GM12878 (cell line): ENCODE results near the gene TIPRL. TPM values are rescaled to one million over a fixed set of nuclear protein-coding genes. Genes with fewer than 3 reads are reported as not detected.

Experiments used
- ATAC-seq: fragments of 200-7000 bp; cut with Tn5 transposase; 3 replicates; pipeline ENCODE4 v1.9.1; 2020; ENCODE audit warnings: mild to moderate bottlenecking, moderate library complexity
- BruUV-seq: library from RNA; stranded (reverse); fragments of 400-500 nt; replicated peaks from 2 replicates; lab custom pipeline; 2021; lab: Mats Ljungman, UMichigan
- CTCF ChIA-PET: fragments of 300-600 bp; sonication (Branson Sonifier 250); formaldehyde crosslinking; extraction: SDS; loops from one replicate; lab custom pipeline; 2021; ENCODE audit warnings: inconsistent platforms; lab: Yijun Ruan, JAX
- POLR2A ChIA-PET: fragments of 350-600 bp; formaldehyde crosslinking; extraction: SDS; loops from one replicate; lab custom pipeline; 2021; ENCODE audit warnings: inconsistent platforms; lab: Charles Lee
- RAD21 ChIA-PET: fragments of 300-600 bp; sonication (Branson Sonifier 250); formaldehyde crosslinking; loops from one replicate; lab custom pipeline; 2023; ENCODE audit warnings: antibody characterized with exemption; ENCODE audit not compliant: unreplicated experiment; lab: Charles Lee
- SMC1A ChIA-PET: fragments of 300-600 bp; sonication (Branson Sonifier 250); formaldehyde crosslinking; loops from one replicate; lab custom pipeline; 2023; ENCODE audit not compliant: unreplicated experiment, uncharacterized antibody; lab: Charles Lee
- DNase-seq: peaks from one replicate; pipeline ENCODE4 v3.0.0-alpha.2; 2011; ENCODE audit warnings: low read depth, low spot score
- FAIRE-seq: peaks from 3 replicates; lab custom pipeline; 2011; peaks lifted over from hg19 to GRCh38; lab: Jason Lieb, UNC
- H2AFZ ChIP-seq: 2 replicates; pipeline ENCODE4 v1.6.0; 2011; ENCODE audit warnings: low read depth, low read length, control low read depth; ENCODE audit not compliant: control insufficient read depth
- H3K27ac ChIP-seq: 2 replicates; pipeline ENCODE4 v1.5.1; 2011; ENCODE audit warnings: control low read depth; ENCODE audit not compliant: control insufficient read depth, insufficient read depth
- H3K27me3 ChIP-seq, 2 experiments: replicated peaks in 1 of 2; 2 replicates each; pipeline versions ENCODE4 v1.6.0 to v1.6.1; 2011; ENCODE audit warnings: low read length in 1 of 2; ENCODE audit not compliant: control insufficient read depth in 2 of 2, insufficient read depth in 2 of 2
- H3K36me3 ChIP-seq, 2 experiments: 2 replicates each; pipeline ENCODE4 v1.5.1; 2011; ENCODE audit warnings: low read length in 1 of 2; ENCODE audit not compliant: control insufficient read depth in 2 of 2, insufficient read depth in 2 of 2
- H3K4me1 ChIP-seq: 2 replicates; pipeline ENCODE4 v1.6.1; 2011; ENCODE audit warnings: mild to moderate bottlenecking, low read length, moderate library complexity, mixed read lengths; ENCODE audit not compliant: control insufficient read depth, insufficient read depth
- H3K4me2 ChIP-seq: 2 replicates; pipeline ENCODE4 v1.6.0; 2011; ENCODE audit warnings: control low read depth; ENCODE audit not compliant: control insufficient read depth, insufficient read depth
- H3K4me3 ChIP-seq: fragments of 200-600 bp; sonication (generic); 2 replicates; pipeline ENCODE4 v1.5.1; 2016
- H3K79me2 ChIP-seq: 2 replicates; pipeline ENCODE4 v1.6.0; 2011; ENCODE audit warnings: low read length; ENCODE audit not compliant: control insufficient read depth, insufficient read depth
- H3K9ac ChIP-seq: 2 replicates; pipeline ENCODE4 v1.8.0; 2011; ENCODE audit warnings: low read length, control low read depth, mixed read lengths; ENCODE audit not compliant: control insufficient read depth, insufficient read depth
- H3K9me3 ChIP-seq: replicated peaks from 3 replicates; pipeline ENCODE4 v1.5.1; 2011; ENCODE audit warnings: mild to moderate bottlenecking, low read length; ENCODE audit not compliant: control insufficient read depth, insufficient read depth
- H4K20me1 ChIP-seq: 2 replicates; pipeline ENCODE4 v1.6.0; 2011; ENCODE audit not compliant: control insufficient read depth, insufficient read depth
- BACH1 ChIP-seq: fragments of 450-650 bp; IDR thresholded peaks from 2 replicates; pipeline ENCODE4 v1.6.1; 2017; ENCODE audit warnings: mild to moderate bottlenecking, borderline replicate concordance
- CBX3 ChIP-seq: fragments of 200-600 bp; sonication (generic); IDR thresholded peaks from 2 replicates; pipeline ENCODE4 v1.6.1; 2016; ENCODE audit warnings: low read depth, borderline replicate concordance
- E4F1 ChIP-seq: fragments of 450-650 bp; IDR thresholded peaks from 2 replicates; pipeline ENCODE4 v1.6.1; 2018; ENCODE audit warnings: borderline replicate concordance, mild to moderate bottlenecking; ENCODE audit not compliant: partially characterized antibody
- ELK1 ChIP-seq: IDR thresholded peaks from 2 replicates; pipeline ENCODE4 v1.6.1; 2012; ENCODE audit warnings: low read depth, low read length, improper control_type of control experiment
- EZH2 ChIP-seq: IDR thresholded peaks from 2 replicates; pipeline ENCODE4 v1.6.1; 2012; ENCODE audit warnings: low read depth, mild to moderate bottlenecking, control low read depth, inconsistent platforms, low read length, borderline replicate concordance; ENCODE audit not compliant: control insufficient read depth
- GABPA ChIP-seq: IDR thresholded peaks from 2 replicates; pipeline ENCODE4 v1.6.1; 2014; ENCODE audit warnings: antibody characterized with exemption, low read depth, mild to moderate bottlenecking, inconsistent platforms
- IRF4 ChIP-seq: IDR thresholded peaks from 2 replicates; pipeline ENCODE4 v1.6.1; 2011; ENCODE audit warnings: low read depth, low read length
- JUNB ChIP-seq: IDR thresholded peaks from 2 replicates; pipeline ENCODE4 v1.6.1; 2016; ENCODE audit warnings: antibody characterized with exemption, mild to moderate bottlenecking
- MLLT1 ChIP-seq: fragments of 450-650 bp; IDR thresholded peaks from 2 replicates; pipeline ENCODE4 v1.6.1; 2016; ENCODE audit warnings: mild to moderate bottlenecking
- NRF1 ChIP-seq: conservative IDR thresholded peaks from 2 replicates; pipeline ENCODE4 v1.6.1; 2011; ENCODE audit warnings: mild to moderate bottlenecking, low read depth, low read length, improper control_type of control experiment
- SKIL ChIP-seq: fragments of 450-650 bp; IDR thresholded peaks from 2 replicates; pipeline ENCODE4 v1.6.1; 2017; ENCODE audit warnings: mild to moderate bottlenecking, low read depth, inconsistent platforms; ENCODE audit not compliant: poor library complexity, severe bottlenecking
- SREBF2 ChIP-seq: IDR thresholded peaks from 2 replicates; pipeline ENCODE4 v1.6.1; 2012; ENCODE audit warnings: mild to moderate bottlenecking, low read length
- SUPT20H ChIP-seq: IDR thresholded peaks from 2 replicates; pipeline ENCODE4 v1.6.1; 2011; ENCODE audit warnings: low read depth, mild to moderate bottlenecking, low read length, moderate library complexity, borderline replicate concordance; ENCODE audit not compliant: control insufficient read depth
- TARDBP ChIP-seq: IDR thresholded peaks from 2 replicates; pipeline ENCODE4 v1.6.1; 2016; ENCODE audit warnings: borderline replicate concordance
- TCF7 ChIP-seq: IDR thresholded peaks from 2 replicates; pipeline ENCODE4 v1.6.1; 2014; ENCODE audit warnings: antibody characterized with exemption, borderline replicate concordance
- ZNF207 ChIP-seq: fragments of 450-650 bp; IDR thresholded peaks from 2 replicates; pipeline ENCODE4 v1.6.1; 2014; ENCODE audit warnings: antibody characterized with exemption, mild to moderate bottlenecking, borderline replicate concordance
- in situ Hi-C: fragments of 300-500 bp; cut with MboI; formaldehyde crosslinking; loops from 9 replicates; pipeline ENCODE4 v1.14.3; 2018; ENCODE audit warnings: mixed read lengths
- intact Hi-C: fragments of 100-400 bp; cut with micrococcal nuclease; formaldehyde crosslinking; loops from one replicate; pipeline ENCODE4 v1.14.2; 2022; ENCODE audit not compliant: unreplicated experiment
- polyA plus RNA-seq, 11 experiments: library from polyadenylated mRNA; depleted of rRNA in 4 of 11; unstranded in 6 of 11; stranded (reverse) in 5 of 11; fragments of >200 nt; fragmentation: Nextera tagmentation in 4 of 11; fragmentation: Illumina TruSeq in 1 of 11; extraction: Ambion mirVana in 4 of 11; extraction: Trizol in 1 of 11; gene quantifications; 1 replicate in 1 of 11; 2 replicates in 10 of 11; pipeline versions ENCODE4 v1.2.1 to v1.2.3, GENCODE V29; 2011 to 2016; ENCODE audit warnings: inconsistent platforms in 2 of 11, missing spikeins in 2 of 11, low read depth in 1 of 11
- total RNA-seq, 4 experiments: library from RNA; depleted of rRNA in 3 of 4; stranded (reverse); fragments of >200 nt in 3 of 4; fragmentation: Illumina TruSeq in 1 of 4; extraction: Trizol in 1 of 4; gene quantifications; 2 replicates each; pipeline versions ENCODE4 v1.2.1 to v1.2.3, GENCODE V29; 2013 to 2021

The TIPRL gene
- total and polyA plus RNA-seq, 10 of the 15 experiments (the other 5 are each of a cell fraction or from before 2014, with no cell fraction given) = 36.4 to 72.1 (median 49.9) TPM

GRCh38 chr1:168221275-168221674, 42.5 kb downstream of the TIPRL start (continued):
- TF ChIP-seq JUNB = no peak
- TF ChIP-seq EZH2 = no peak
- TF ChIP-seq MLLT1 = no peak
- no peak for TF ChIP-seq ELK1
- no peak for TF ChIP-seq TARDBP
- TF ChIP-seq ZNF207 = no peak

- H3K79me2 ChIP-seq = peaks cover 25% of the 10 kb centered on the region
- ChIA-PET SMC1A (no interaction called here), POLR2A (no interaction called here), CTCF (interaction anchor here (0.9 kb wide), 1 partner anchor 138 kb away, joined by 3 read pairs; no protein-coding TSS in a partner anchor), RAD21 (no interaction called here)
- H3K36me3 ChIP-seq = no peaks in the 10 kb centered on the region
- DNase-seq (no peak), ATAC-seq (no peak), FAIRE-seq (no peak)
- no peaks in the 10 kb centered on the region for H4K20me1 ChIP-seq
- H3K9ac ChIP-seq = no peak overlapping the region
- H3K4me1 ChIP-seq = peaks cover 12% of the 10 kb centered on the region
- no peak overlapping the region for H3K27ac ChIP-seq
- no peak overlapping the region for H2AFZ ChIP-seq
- no peaks in the 10 kb centered on the region for H3K27me3 ChIP-seq
- H3K4me3 ChIP-seq = no peak overlapping the region
- H3K9me3 ChIP-seq = no peaks in the 10 kb centered on the region; the same call in 2 of the 3 replicates
- intact Hi-C loops = no loop called here
- no TSS peak for BruUV-seq
- in situ Hi-C loops = no loop called here
- H3K4me2 ChIP-seq = no peak overlapping the region
- TF ChIP-seq BACH1 = no peak
- TF ChIP-seq SREBF2 = no peak
- TF ChIP-seq SKIL = no peak
- TF ChIP-seq TCF7 = no peak
- no peak for TF ChIP-seq SUPT20H
- TF ChIP-seq E4F1 = no peak
- TF ChIP-seq CBX3 = no peak
- no peak for TF ChIP-seq JUNB
- no peak for TF ChIP-seq NRF1
- TF ChIP-seq IRF4 = no peak
- no peak for TF ChIP-seq GABPA
Measured at GRCh38 chr1:168223261-168223660, 44.5 kb downstream of the TIPRL start.
